Measurements from ENCODE around the gene TOR1AIP2. TPM values are rescaled to one million over a fixed set of nuclear protein-coding genes. Genes with fewer than 3 reads are reported as not detected.

Gene TOR1AIP2
- total RNA-seq, 1 donor from 2014 or later = 71.1 TPM

DNA sequence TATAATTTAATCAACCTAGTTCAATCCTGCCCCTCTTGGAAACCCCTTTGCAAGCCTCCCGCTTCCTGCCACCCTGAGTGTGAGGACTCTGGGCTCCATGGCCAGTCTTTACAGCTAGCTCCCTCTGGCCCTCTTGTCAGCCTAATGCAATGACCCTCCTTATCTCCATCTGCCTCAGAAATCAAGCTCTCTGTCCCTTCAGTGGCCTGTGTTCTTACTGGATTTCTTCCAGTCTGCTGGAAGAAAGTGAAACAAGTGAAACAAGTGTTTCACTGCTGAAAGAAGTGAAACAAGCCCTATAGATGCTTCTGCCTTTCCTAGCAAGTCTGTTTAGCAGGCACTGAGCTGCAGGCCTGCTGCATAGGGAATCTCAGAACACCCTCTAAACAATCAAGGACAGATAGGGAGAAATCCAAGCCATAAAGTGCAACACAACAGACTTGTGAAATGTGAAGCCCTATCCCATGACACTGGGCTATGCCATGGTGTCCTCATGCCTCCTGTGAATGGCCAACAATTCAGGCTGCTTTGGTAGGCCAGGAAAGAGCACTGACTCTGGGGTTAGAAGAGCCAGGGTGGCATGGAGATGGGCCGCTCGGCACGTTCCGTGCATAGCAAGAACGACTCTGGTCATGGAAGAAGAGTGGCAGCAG is 78.6 kb downstream of the TOR1AIP2 start:
- no peaks in the 10 kb centered on the region for H3K9me3 Mint-ChIP-seq (ENCODE audit: unreplicated experiment)
- H3K4me3 Mint-ChIP-seq (ENCODE audit: unreplicated experiment) = no peak overlapping the region
- H3K27ac Mint-ChIP-seq (ENCODE audit: unreplicated experiment) = no peak overlapping the region
- DNase-seq (ENCODE audit: low spot score) = no peak
- H3K4me1 Mint-ChIP-seq (ENCODE audit: unreplicated experiment) = no peaks in the 10 kb centered on the region
- peaks cover 7% of the 10 kb centered on the region for H3K27me3 Mint-ChIP-seq (ENCODE audit: unreplicated experiment)
- no peak for TF ChIP-seq CTCF (IDR thresholded peaks at IDR 0.05; ENCODE audit: unreplicated experiment)
- no peaks in the 10 kb centered on the region for H3K36me3 Mint-ChIP-seq (ENCODE audit: low read depth, unreplicated experiment)

GRCh38 chr1:179798213-179798863 is 79.3 kb downstream of the TOR1AIP2 start:
- H3K27me3 Mint-ChIP-seq (ENCODE audit: unreplicated experiment) = peaks cover 7% of the 10 kb centered on the region
- DNase-seq (ENCODE audit: low spot score) = no peak
- TF ChIP-seq CTCF (IDR thresholded peaks at IDR 0.05; ENCODE audit: unreplicated experiment) = no peak
- H3K36me3 Mint-ChIP-seq (ENCODE audit: low read depth, unreplicated experiment) = no peaks in the 10 kb centered on the region
- no peak overlapping the region for H3K27ac Mint-ChIP-seq (ENCODE audit: unreplicated experiment)
- no peaks in the 10 kb centered on the region for H3K9me3 Mint-ChIP-seq (ENCODE audit: unreplicated experiment)
- H3K4me1 Mint-ChIP-seq (ENCODE audit: unreplicated experiment) = no peaks in the 10 kb centered on the region
- no peak overlapping the region for H3K4me3 Mint-ChIP-seq (ENCODE audit: unreplicated experiment)

DNA sequence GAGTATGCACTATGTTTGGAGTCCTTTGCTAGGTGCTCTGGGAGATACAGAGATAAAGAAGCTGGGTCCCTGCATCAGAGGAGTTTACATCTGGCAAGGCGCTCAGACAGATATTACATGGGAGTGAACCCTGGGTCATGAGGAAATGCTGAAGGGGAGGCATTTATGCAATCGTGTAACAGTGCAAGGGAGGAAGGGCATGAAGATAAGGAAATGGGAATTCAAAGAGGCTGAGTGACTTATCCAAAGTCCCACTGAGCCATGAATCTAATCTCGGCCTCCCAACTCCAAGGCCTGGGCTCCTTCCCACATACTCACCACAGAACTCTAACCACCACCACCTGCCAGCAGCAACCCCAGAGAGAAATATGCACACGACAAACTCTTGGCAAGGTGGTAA is 82.9 kb downstream of the TOR1AIP2 start:
- peaks cover 5% of the 10 kb centered on the region for H3K27me3 Mint-ChIP-seq (ENCODE audit: unreplicated experiment)
- no peak overlapping the region for H3K4me3 Mint-ChIP-seq (ENCODE audit: unreplicated experiment)
- H3K9me3 Mint-ChIP-seq (ENCODE audit: unreplicated experiment) = no peaks in the 10 kb centered on the region
- H3K36me3 Mint-ChIP-seq (ENCODE audit: low read depth, unreplicated experiment) = no peaks in the 10 kb centered on the region
- no peak overlapping the region for H3K27ac Mint-ChIP-seq (ENCODE audit: unreplicated experiment)
- DNase-seq (ENCODE audit: low spot score) = no peak
- no peak for TF ChIP-seq CTCF (IDR thresholded peaks at IDR 0.05; ENCODE audit: unreplicated experiment)
- H3K4me1 Mint-ChIP-seq (ENCODE audit: unreplicated experiment) = no peaks in the 10 kb centered on the region

- H3K27me3 Mint-ChIP-seq (ENCODE audit: unreplicated experiment) = peaks cover 5% of the 10 kb centered on the region
- no peak for TF ChIP-seq CTCF (IDR thresholded peaks at IDR 0.05; ENCODE audit: unreplicated experiment)
- no peak overlapping the region for H3K27ac Mint-ChIP-seq (ENCODE audit: unreplicated experiment)
- H3K4me3 Mint-ChIP-seq (ENCODE audit: unreplicated experiment) = no peak overlapping the region
- DNase-seq (ENCODE audit: low spot score) = no peak
- no peaks in the 10 kb centered on the region for H3K4me1 Mint-ChIP-seq (ENCODE audit: unreplicated experiment)
- H3K9me3 Mint-ChIP-seq (ENCODE audit: unreplicated experiment) = no peaks in the 10 kb centered on the region
- H3K36me3 Mint-ChIP-seq (ENCODE audit: low read depth, unreplicated experiment) = no peaks in the 10 kb centered on the region
Measured at GRCh38 chr1:179794146-179794545, 83.5 kb downstream of the TOR1AIP2 start.

- no peaks in the 10 kb centered on the region for H3K9me3 Mint-ChIP-seq (ENCODE audit: unreplicated experiment)
- H3K4me3 Mint-ChIP-seq (ENCODE audit: unreplicated experiment) = no peak overlapping the region
- no peak for DNase-seq (ENCODE audit: low spot score)
- H3K36me3 Mint-ChIP-seq (ENCODE audit: low read depth, unreplicated experiment) = no peaks in the 10 kb centered on the region
- no peaks in the 10 kb centered on the region for H3K4me1 Mint-ChIP-seq (ENCODE audit: unreplicated experiment)
- peaks cover 5% of the 10 kb centered on the region for H3K27me3 Mint-ChIP-seq (ENCODE audit: unreplicated experiment)
- no peak for TF ChIP-seq CTCF (IDR thresholded peaks at IDR 0.05; ENCODE audit: unreplicated experiment)
- no peak overlapping the region for H3K27ac Mint-ChIP-seq (ENCODE audit: unreplicated experiment)
Measured at GRCh38 chr1:179793281-179793680, 84.3 kb downstream of the TOR1AIP2 start.
